ENCODE results near the gene DNM3.

The DNM3 gene

DNA sequence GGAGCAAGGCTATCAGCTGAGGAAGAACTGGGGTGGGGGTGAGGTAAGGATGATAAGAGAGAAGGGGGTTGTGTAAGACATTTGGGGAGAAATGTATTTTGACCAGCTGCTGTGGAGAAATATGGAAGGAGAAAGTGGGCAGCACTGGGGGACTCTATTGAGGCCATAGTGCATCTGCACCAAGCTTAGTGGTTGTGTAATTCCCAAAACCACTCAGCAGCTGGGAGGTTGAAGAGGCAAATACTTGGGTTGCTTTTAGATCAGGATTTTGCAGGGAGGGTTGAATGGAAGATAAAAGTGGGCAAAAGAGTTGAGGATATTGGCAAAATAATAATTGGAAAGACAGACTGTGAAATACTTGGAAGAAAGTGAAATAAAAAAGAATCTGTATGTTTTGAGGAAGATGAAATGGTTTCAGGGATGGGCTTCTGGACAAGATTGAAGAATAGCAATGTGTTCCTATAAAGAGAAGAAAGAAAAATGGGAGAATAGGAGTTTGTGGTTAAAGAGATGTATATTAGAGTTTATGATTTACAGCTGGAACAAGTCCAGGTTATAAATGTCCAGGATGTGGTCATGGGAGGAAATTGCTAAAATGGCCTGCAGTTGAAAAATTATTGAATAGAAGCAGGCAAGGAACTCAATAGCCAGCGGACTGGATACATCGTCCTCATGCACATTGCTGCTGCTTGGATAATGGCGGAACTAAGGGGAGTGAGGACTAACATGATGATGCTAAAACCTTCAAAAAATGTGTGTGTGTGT, 162.7 kb downstream of the DNM3 start:
- no peaks in the 10 kb centered on the region for H3K9me2 ChIP-seq (ENCODE audit: low read depth, low read length)
- H3K4me1 ChIP-seq (ENCODE audit: insufficient read depth, low read length, severe bottlenecking), result no peaks in the 10 kb centered on the region
- no peaks in the 10 kb centered on the region for H3F3A ChIP-seq (ENCODE audit: insufficient read depth, low read length)
- no peaks in the 10 kb centered on the region for H3K79me2 ChIP-seq (ENCODE audit: insufficient read depth, low read length)
- H4K20me1 ChIP-seq (ENCODE audit: insufficient read depth, low read length), result no peaks in the 10 kb centered on the region
- no peaks in the 10 kb centered on the region for H3K36me3 ChIP-seq (ENCODE audit: insufficient read depth, low read length)
- H3K4me3 ChIP-seq (ENCODE audit: low read depth, low read length, poor library complexity, severe bottlenecking), result no peak overlapping the region
- TF ChIP-seq CTCF (IDR thresholded peaks at IDR 0.05; ENCODE audit: low read length) (no peak), EZH2 (IDR thresholded peaks at IDR 0.05; ENCODE audit: borderline replicate concordance, low read length) (no peak)
- no peak overlapping the region for H3K27ac ChIP-seq (ENCODE audit: low read depth, low read length, poor library complexity, severe bottlenecking)
- no peak overlapping the region for H3K9ac ChIP-seq (ENCODE audit: low read length)
- no peak overlapping the region for H2AFZ ChIP-seq (ENCODE audit: low read length)
- H3K4me2 ChIP-seq (ENCODE audit: low read length), result no peak overlapping the region
- no peaks in the 10 kb centered on the region for H3K27me3 ChIP-seq (ENCODE audit: insufficient read depth, low read length)
- no peaks in the 10 kb centered on the region for H3K9me3 ChIP-seq (ENCODE audit: low read length)

DNA sequence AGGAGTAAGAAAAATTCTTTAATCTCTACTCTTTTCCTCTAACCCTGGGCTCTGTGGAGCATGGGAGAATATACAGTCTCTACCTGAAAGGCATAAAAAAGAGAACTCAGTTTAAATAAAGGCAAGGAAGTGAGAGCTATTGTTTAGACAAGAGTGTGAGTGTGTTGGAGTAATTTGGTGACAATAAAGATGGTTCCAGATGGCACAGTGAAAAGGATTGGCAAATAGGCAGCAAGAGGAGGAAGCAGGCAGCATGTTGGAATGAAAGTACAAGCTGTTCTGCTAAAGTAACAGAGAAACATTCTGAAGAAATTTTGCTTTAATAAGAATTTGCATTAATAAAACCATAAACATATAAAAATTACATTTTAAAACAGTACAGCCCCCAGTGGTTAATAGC, 163.4 kb downstream of the DNM3 start:
- Histone ChIP-seq H3F3A (ENCODE audit: insufficient read depth, low read length) (no peaks in the 10 kb centered on the region), H3K4me2 (ENCODE audit: low read length) (no peak overlapping the region)
- TF ChIP-seq CTCF (IDR thresholded peaks at IDR 0.05; ENCODE audit: low read length) (no peak), EZH2 (IDR thresholded peaks at IDR 0.05; ENCODE audit: borderline replicate concordance, low read length) (no peak)

DNA sequence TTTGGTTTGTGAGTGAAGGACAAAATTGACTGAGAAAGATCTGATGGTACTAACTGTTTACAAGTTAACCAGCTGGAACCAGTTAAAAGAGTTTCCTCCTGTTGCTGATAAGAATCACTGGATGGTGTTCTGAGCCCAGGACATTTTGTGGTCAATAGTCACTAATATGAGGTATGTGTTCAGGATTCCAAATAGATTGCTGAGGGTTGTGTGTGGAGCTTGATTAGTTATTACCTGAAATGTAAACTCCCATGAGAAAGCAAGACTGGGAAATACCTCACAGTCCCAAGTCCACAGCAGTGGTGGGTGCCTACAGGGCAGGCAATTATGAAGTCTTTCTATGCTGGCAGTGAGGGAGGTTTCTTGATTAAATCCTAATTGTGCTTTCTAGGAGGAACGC, 164.6 kb downstream of the DNM3 start:
- Histone ChIP-seq H3K4me2 (ENCODE audit: low read length) (no peak overlapping the region), H2AFZ (ENCODE audit: low read length) (no peak overlapping the region)
- no peak for TF ChIP-seq CTCF (IDR thresholded peaks at IDR 0.05; ENCODE audit: low read length)
- TF ChIP-seq EZH2 (IDR thresholded peaks at IDR 0.05; ENCODE audit: borderline replicate concordance, low read length), result no peak

More for the DNA sequence above, 163.4 kb downstream of the DNM3 start:
- no peak overlapping the region for H2AFZ ChIP-seq (ENCODE audit: low read length)
- no peaks in the 10 kb centered on the region for H3K36me3 ChIP-seq (ENCODE audit: insufficient read depth, low read length)
- no peaks in the 10 kb centered on the region for H3K79me2 ChIP-seq (ENCODE audit: insufficient read depth, low read length)
- no peaks in the 10 kb centered on the region for H4K20me1 ChIP-seq (ENCODE audit: insufficient read depth, low read length)
- H3K4me3 ChIP-seq (ENCODE audit: low read depth, low read length, poor library complexity, severe bottlenecking), result no peak overlapping the region
- no peaks in the 10 kb centered on the region for H3K9me2 ChIP-seq (ENCODE audit: low read depth, low read length)
- no peaks in the 10 kb centered on the region for H3K9me3 ChIP-seq (ENCODE audit: low read length)
- no peaks in the 10 kb centered on the region for H3K4me1 ChIP-seq (ENCODE audit: insufficient read depth, low read length, severe bottlenecking)
- H3K27me3 ChIP-seq (ENCODE audit: insufficient read depth, low read length), result no peaks in the 10 kb centered on the region
- H3K9ac ChIP-seq (ENCODE audit: low read length), result no peak overlapping the region
- H3K27ac ChIP-seq (ENCODE audit: low read depth, low read length, poor library complexity, severe bottlenecking), result no peak overlapping the region

More for the DNA sequence above, 164.6 kb downstream of the DNM3 start:
- Histone ChIP-seq H3K27ac (ENCODE audit: low read depth, low read length, poor library complexity, severe bottlenecking) (no peak overlapping the region), H4K20me1 (ENCODE audit: insufficient read depth, low read length) (no peaks in the 10 kb centered on the region), H3K79me2 (ENCODE audit: insufficient read depth, low read length) (no peaks in the 10 kb centered on the region), H3F3A (ENCODE audit: insufficient read depth, low read length) (no peaks in the 10 kb centered on the region), H3K9ac (ENCODE audit: low read length) (no peak overlapping the region), H3K9me2 (ENCODE audit: low read depth, low read length) (no peaks in the 10 kb centered on the region), H3K36me3 (ENCODE audit: insufficient read depth, low read length) (no peaks in the 10 kb centered on the region), H3K9me3 (ENCODE audit: low read length) (peaks cover 6% of the 10 kb centered on the region; the same call in 1 of the 2 replicates), H3K27me3 (ENCODE audit: insufficient read depth, low read length) (no peaks in the 10 kb centered on the region), H3K4me1 (ENCODE audit: insufficient read depth, low read length, severe bottlenecking) (no peaks in the 10 kb centered on the region), H3K4me3 (ENCODE audit: low read depth, low read length, poor library complexity, severe bottlenecking) (no peak overlapping the region)

Measured in OCI-LY1 (cell line).